Panc1 (cell line): Measurements from ENCODE around the gene LIPC.

Experiments used
- CTCF ChIP-seq: fragments of 450-650 bp; IDR thresholded peaks from 2 replicates; pipeline ENCODE4 v1.5.1; 2017; ENCODE audit warnings: mild to moderate bottlenecking
- POLR2AphosphoS5 ChIP-seq: IDR thresholded peaks from 2 replicates; pipeline ENCODE4 v1.6.1; 2012; ENCODE audit warnings: mild to moderate bottlenecking, low read depth, low read length, moderate library complexity
- REST ChIP-seq, 2 experiments: IDR thresholded peaks; 2 replicates each; pipeline ENCODE4 v1.6.1; 2011 to 2012; ENCODE audit warnings: low read depth in 2 of 2, control low read depth in 1 of 2, low read length in 1 of 2, mild to moderate bottlenecking in 1 of 2, moderate library complexity in 1 of 2; ENCODE audit not compliant: insufficient read depth in 1 of 2

GRCh38 chr15:58538901-58539300 is 107.1 kb downstream of the LIPC start:
- no peak for TF ChIP-seq CTCF
- TF ChIP-seq REST (IDR thresholded peaks at IDR 0.05; ENCODE audit: insufficient read depth in 1 of 2, low read depth in 2 of 2, low read length in 1 of 2): no peak
- no peak for TF ChIP-seq POLR2AphosphoS5
